Memory B cell (primary cell): Measurements from ENCODE around the gene DTX3L.

ENCODE experiments used
- ATAC-seq: fragments of 150-1000 bp; cut with Tn5 transposase; 2 replicates; pipeline ENCODE4 v1.10.0; 2021; ENCODE audit warnings: low read depth, mild to moderate bottlenecking, moderate library complexity
- DNase-seq, 2 donors: peaks; one replicate each; pipeline ENCODE4 v3.0.0; 2022; ENCODE audit warnings: low spot score in 2 of 2
- H3K27ac Mint-ChIP-seq: one replicate; pipeline ENCODE4 v1.8.0; 2022; ENCODE audit warnings: mild to moderate bottlenecking, moderate library complexity, mixed read lengths
- H3K27me3 Mint-ChIP-seq: one replicate; pipeline ENCODE4 v1.8.0; 2022; ENCODE audit warnings: mixed read lengths
- H3K36me3 Mint-ChIP-seq: one replicate; pipeline ENCODE4 v1.8.0; 2022; ENCODE audit warnings: mild to moderate bottlenecking, mixed read lengths
- H3K4me1 Mint-ChIP-seq: one replicate; pipeline ENCODE4 v1.8.0; 2022; ENCODE audit warnings: mixed read lengths
- H3K4me3 Mint-ChIP-seq: one replicate; pipeline ENCODE4 v1.8.0; 2022; ENCODE audit warnings: mild to moderate bottlenecking, moderate library complexity, mixed read lengths
- H3K9me3 Mint-ChIP-seq: one replicate; pipeline ENCODE4 v1.8.0; 2022; ENCODE audit warnings: mixed read lengths

The DTX3L gene

GRCh38 chr3:122577409-122578031, 13.4 kb downstream of the DTX3L start, which contains the start of gene PARP15:
Gene PARP15 (plus strand): TSS chr3:122577650. CDS start chr3:122577668, 18 bp downstream.
- Mint-ChIP-seq H3K36me3 (peaks cover 17% of the 10 kb centered on the region), H3K27me3 (no peaks in the 10 kb centered on the region), H3K27ac (peak within 1 kb of the TSS; percentile 96), H3K9me3 (peaks cover 3% of the 10 kb centered on the region), H3K4me3 (peak within 1 kb of the TSS; percentile 98), H3K4me1 (peaks cover 40% of the 10 kb centered on the region)
- DNase-seq (peak; percentile 47 to 48), ATAC-seq (no peak)

DNA sequence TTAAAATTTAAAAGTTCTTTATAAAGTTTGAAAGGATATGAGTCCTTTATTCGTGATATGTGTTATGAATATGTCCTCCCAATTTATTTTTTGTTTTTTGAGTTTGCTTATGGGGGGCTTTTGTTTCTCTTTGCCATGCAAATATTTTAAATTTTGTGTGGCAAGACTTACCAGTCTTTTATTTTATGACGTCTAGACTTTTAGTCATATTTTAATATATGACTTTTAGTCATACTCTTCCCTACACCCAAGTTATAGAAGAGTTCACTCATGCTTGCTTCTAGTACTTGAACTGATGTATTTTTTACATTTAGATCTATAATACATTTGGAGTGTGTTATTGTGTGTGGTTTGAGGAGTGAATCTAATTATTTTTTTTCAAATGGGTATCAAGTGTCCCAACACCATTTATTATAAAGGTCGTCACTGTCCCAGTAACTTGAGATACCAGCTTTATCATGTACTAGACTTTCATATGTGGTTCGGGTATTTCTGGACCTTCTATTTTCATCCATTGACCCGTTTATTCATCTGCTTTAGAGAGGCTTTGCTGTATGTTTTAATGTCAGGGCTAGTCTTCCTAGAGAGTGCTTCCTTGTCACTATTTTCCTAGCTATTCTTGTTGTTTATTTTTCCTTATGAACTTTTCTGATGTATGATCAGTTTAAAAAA, 14.1 kb downstream of the DTX3L start:
- peak overlapping the region; percentile 96 for H3K27ac Mint-ChIP-seq
- DNase-seq: no peak
- H3K36me3 Mint-ChIP-seq: peaks cover 19% of the 10 kb centered on the region
- no peaks in the 10 kb centered on the region for H3K27me3 Mint-ChIP-seq
- peaks cover 7% of the 10 kb centered on the region for H3K9me3 Mint-ChIP-seq
- no peak for ATAC-seq
- H3K4me1 Mint-ChIP-seq: peaks cover 34% of the 10 kb centered on the region
- peak overlapping the region; percentile 98 for H3K4me3 Mint-ChIP-seq

DNA sequence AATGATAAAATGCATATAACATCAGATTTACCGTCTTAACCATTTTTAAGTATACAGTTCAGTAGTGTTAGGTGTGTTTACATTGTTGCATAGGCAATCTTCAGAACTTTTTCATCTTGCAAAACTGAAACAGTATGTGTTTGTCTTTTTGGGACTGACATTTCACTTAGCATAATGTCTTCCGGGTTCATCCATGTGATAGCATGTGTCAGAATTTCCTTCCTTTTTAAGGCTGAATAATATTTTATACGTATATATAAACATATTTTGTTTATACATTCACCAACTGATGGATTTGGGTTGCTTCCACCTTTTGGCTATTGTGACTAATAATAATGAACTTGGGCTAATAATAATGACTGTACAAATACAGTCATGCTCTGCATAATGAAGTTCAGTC, 16.3 kb downstream of the DTX3L start:
- H3K4me1 Mint-ChIP-seq: peaks cover 32% of the 10 kb centered on the region
- H3K27ac Mint-ChIP-seq: peak overlapping the region; percentile 96
- no peaks in the 10 kb centered on the region for H3K27me3 Mint-ChIP-seq
- no peak for DNase-seq
- ATAC-seq: no peak
- H3K9me3 Mint-ChIP-seq: peaks cover 11% of the 10 kb centered on the region
- peaks cover 40% of the 10 kb centered on the region for H3K36me3 Mint-ChIP-seq
- H3K4me3 Mint-ChIP-seq: peak overlapping the region; percentile 51

GRCh38 chr3:122581622-122582021, 17.5 kb downstream of the DTX3L start:
- Mint-ChIP-seq H3K4me3 (peak overlapping the region; percentile 3), H3K36me3 (peaks cover 44% of the 10 kb centered on the region), H3K27ac (peak overlapping the region; percentile 52), H3K4me1 (peaks cover 27% of the 10 kb centered on the region), H3K27me3 (no peaks in the 10 kb centered on the region), H3K9me3 (peaks cover 11% of the 10 kb centered on the region)
- no peak for DNase-seq
- ATAC-seq: no peak

DNA sequence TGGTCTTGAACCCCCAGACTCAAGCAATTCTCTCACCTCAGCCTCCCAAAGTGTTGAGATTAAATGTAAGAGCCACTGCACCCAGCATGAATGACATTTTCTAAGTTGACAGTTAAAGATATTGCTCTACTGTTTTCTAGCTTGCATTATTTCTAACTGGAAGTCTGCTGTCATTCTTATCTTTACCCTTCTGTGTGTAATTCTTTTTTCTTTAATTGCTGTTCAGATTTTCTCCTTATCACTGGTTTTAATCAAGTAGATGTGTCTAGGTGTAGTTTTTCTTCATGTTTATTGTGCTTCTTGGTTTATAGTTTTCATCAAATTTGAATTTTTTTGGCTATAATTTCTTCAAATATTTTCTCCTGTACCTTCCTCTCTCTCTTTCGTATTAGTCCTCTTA, 18.3 kb downstream of the DTX3L start:
- H3K4me1 Mint-ChIP-seq: peaks cover 29% of the 10 kb centered on the region
- H3K36me3 Mint-ChIP-seq: peaks cover 46% of the 10 kb centered on the region

GRCh38 chr3:122586098-122586497, 22.0 kb downstream of the DTX3L start:
- Mint-ChIP-seq H3K4me1 (peaks cover 37% of the 10 kb centered on the region), H3K4me3 (no peak overlapping the region), H3K27me3 (no peaks in the 10 kb centered on the region), H3K27ac (peak overlapping the region; percentile 42), H3K9me3 (peaks cover 11% of the 10 kb centered on the region), H3K36me3 (peaks cover 48% of the 10 kb centered on the region)
- DNase-seq (no peak), ATAC-seq (no peak)

More for the DNA sequence above, 18.3 kb downstream of the DTX3L start:
- DNase-seq: no peak
- peak overlapping the region; percentile 52 for H3K27ac Mint-ChIP-seq
- H3K4me3 Mint-ChIP-seq: no peak overlapping the region
- H3K9me3 Mint-ChIP-seq: peaks cover 11% of the 10 kb centered on the region
- no peaks in the 10 kb centered on the region for H3K27me3 Mint-ChIP-seq
- ATAC-seq: no peak

GRCh38 chr3:122586773-122587485, 22.8 kb downstream of the DTX3L start:
- no peak overlapping the region for H3K4me3 Mint-ChIP-seq

GRCh38 chr3:122587572-122587971, 23.4 kb downstream of the DTX3L start:
- ATAC-seq: no peak
- Mint-ChIP-seq H3K27ac (no peak overlapping the region), H3K4me3 (no peak overlapping the region), H3K9me3 (peaks cover 7% of the 10 kb centered on the region), H3K27me3 (no peaks in the 10 kb centered on the region), H3K36me3 (peaks cover 42% of the 10 kb centered on the region), H3K4me1 (peaks cover 37% of the 10 kb centered on the region)
- DNase-seq: no peak

More at GRCh38 chr3:122586773-122587485, 22.8 kb downstream of the DTX3L start:
- peaks cover 35% of the 10 kb centered on the region for H3K4me1 Mint-ChIP-seq
- H3K27me3 Mint-ChIP-seq: no peaks in the 10 kb centered on the region
- no peak for ATAC-seq
- peak overlapping the region; percentile 80 for H3K27ac Mint-ChIP-seq
- no peak for DNase-seq
- H3K36me3 Mint-ChIP-seq: peaks cover 44% of the 10 kb centered on the region
- peaks cover 9% of the 10 kb centered on the region for H3K9me3 Mint-ChIP-seq

DNA sequence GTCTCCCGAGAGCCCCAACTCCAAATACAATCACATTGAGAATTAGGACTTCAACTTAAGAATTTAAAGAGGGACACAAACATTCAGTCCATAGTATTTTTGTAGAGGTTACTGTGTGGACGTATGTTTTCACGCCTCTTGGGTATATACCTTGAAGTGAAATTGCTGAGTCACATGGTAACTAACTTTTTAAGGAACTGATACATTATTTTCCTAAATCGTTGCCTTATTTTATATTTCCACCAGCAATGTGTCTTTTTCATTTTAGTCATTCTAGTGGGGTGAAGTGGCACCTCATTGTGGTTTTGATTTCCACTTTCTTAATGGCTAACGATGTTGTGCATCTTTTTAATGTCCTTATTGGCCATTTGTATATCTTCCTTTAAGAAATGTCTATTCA, 25.2 kb downstream of the DTX3L start:
- no peak overlapping the region for H3K4me3 Mint-ChIP-seq
- H3K27ac Mint-ChIP-seq: peak overlapping the region; percentile 91
- no peaks in the 10 kb centered on the region for H3K9me3 Mint-ChIP-seq
- H3K27me3 Mint-ChIP-seq: no peaks in the 10 kb centered on the region
- DNase-seq (no peak), ATAC-seq (peak; percentile 45)
- H3K36me3 Mint-ChIP-seq: peaks cover 29% of the 10 kb centered on the region
- H3K4me1 Mint-ChIP-seq: peaks cover 37% of the 10 kb centered on the region

- ATAC-seq: no peak
- Mint-ChIP-seq H3K36me3 (peaks cover 22% of the 10 kb centered on the region), H3K9me3 (no peaks in the 10 kb centered on the region), H3K27me3 (no peaks in the 10 kb centered on the region), H3K4me1 (peaks cover 36% of the 10 kb centered on the region), H3K4me3 (no peak overlapping the region), H3K27ac (peak overlapping the region; percentile 78)
- DNase-seq: no peak
These were observed 26.5 kb downstream of the DTX3L start for GRCh38 chr3:122590610-122591009.

- Mint-ChIP-seq H3K27me3 (no peaks in the 10 kb centered on the region), H3K4me1 (peaks cover 27% of the 10 kb centered on the region), H3K4me3 (no peak overlapping the region), H3K9me3 (peaks cover 2% of the 10 kb centered on the region), H3K27ac (no peak overlapping the region), H3K36me3 (peaks cover 26% of the 10 kb centered on the region)
- ATAC-seq (no peak), DNase-seq (no peak)
These were observed 29.9 kb downstream of the DTX3L start for GRCh38 chr3:122594025-122594424.

- H3K27ac Mint-ChIP-seq: peak overlapping the region; percentile 81
- no peak for DNase-seq
- peaks cover 2% of the 10 kb centered on the region for H3K9me3 Mint-ChIP-seq
- H3K4me3 Mint-ChIP-seq: no peak overlapping the region
- H3K27me3 Mint-ChIP-seq: no peaks in the 10 kb centered on the region
- H3K36me3 Mint-ChIP-seq: peaks cover 29% of the 10 kb centered on the region
- peaks cover 37% of the 10 kb centered on the region for H3K4me1 Mint-ChIP-seq
- ATAC-seq: peak; percentile 12
These were observed 34.0 kb downstream of the DTX3L start for GRCh38 chr3:122598151-122598550.

GRCh38 chr3:122598556-122598955, 34.4 kb downstream of the DTX3L start:
- H3K4me1 Mint-ChIP-seq: peaks cover 39% of the 10 kb centered on the region
- H3K27ac Mint-ChIP-seq: peak overlapping the region; percentile 81
- no peaks in the 10 kb centered on the region for H3K27me3 Mint-ChIP-seq
- H3K9me3 Mint-ChIP-seq: peaks cover 2% of the 10 kb centered on the region
- no peak overlapping the region for H3K4me3 Mint-ChIP-seq
- DNase-seq (no peak), ATAC-seq (peak; percentile 70)
- peaks cover 32% of the 10 kb centered on the region for H3K36me3 Mint-ChIP-seq

DNA sequence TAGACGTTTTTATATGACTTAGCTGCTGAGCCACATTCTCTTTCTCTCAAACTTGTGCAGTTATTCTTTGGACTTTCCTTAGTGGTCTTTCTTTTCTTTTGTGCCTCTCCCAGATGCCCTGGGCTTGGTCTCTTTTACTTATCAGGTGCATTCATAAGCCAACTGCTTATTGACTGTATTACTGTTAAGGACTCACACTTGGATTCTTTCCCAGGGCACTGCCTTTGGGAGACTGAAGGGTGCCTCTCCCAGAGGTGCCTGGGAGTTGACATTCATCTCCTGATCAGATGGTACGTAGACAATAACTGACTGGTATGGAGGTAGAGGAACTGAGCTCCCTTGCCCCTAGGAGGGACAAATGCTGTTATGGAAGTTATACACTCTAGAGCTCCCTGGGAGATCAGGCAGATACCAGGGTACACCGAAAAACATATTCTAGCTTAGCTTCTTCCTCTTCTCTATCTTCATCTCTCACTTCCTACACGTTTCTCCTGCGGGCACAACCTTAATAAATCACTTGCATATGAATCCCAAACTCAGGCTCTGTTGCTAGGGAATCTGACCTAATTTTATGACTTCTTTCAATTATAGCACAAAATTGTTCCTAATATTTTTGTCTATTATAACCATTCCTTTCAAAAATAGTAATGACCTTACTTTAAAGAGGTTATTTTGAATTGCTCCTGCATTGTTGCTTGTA, 38.0 kb downstream of the DTX3L start:
- no peaks in the 10 kb centered on the region for H3K27me3 Mint-ChIP-seq
- peak overlapping the region; percentile 49 for H3K27ac Mint-ChIP-seq
- ATAC-seq (no peak), DNase-seq (no peak)
- H3K9me3 Mint-ChIP-seq: no peaks in the 10 kb centered on the region
- no peak overlapping the region for H3K4me3 Mint-ChIP-seq
- peaks cover 30% of the 10 kb centered on the region for H3K4me1 Mint-ChIP-seq
- peaks cover 24% of the 10 kb centered on the region for H3K36me3 Mint-ChIP-seq
